RWPE1 (cell line): ENCODE data around the gene ZFX.
"Not testable (repeated sequence)": the region's sequence is repeated elsewhere in the genome, so short reads cannot be mapped to it uniquely, and the experiment has no call there.

Source experiments
- CTCF ChIA-PET: fragments of 350-600 bp; sonication (Branson Sonifier 250); formaldehyde crosslinking; extraction: SDS; loops from one replicate; lab custom pipeline; 2021; lab: Yijun Ruan, JAX
- POLR2A ChIA-PET: fragments of 400-600 bp; formaldehyde crosslinking; extraction: SDS; loops from one replicate; lab custom pipeline; 2020; ENCODE audit warnings: antibody characterized with exemption; ENCODE audit not compliant: low non-redundant PET; lab: Yijun Ruan, JAX
- DNase-seq: peaks from one replicate; pipeline ENCODE4 v3.0.0; 2012; ENCODE audit warnings: low spot score
- H3K27ac ChIP-seq: fragments of 450-650 bp; 2 replicates; pipeline ENCODE4 v1.5.1; 2017
- CTCF ChIP-seq: fragments of 450-650 bp; conservative IDR thresholded peaks from 2 replicates; pipeline ENCODE4 v1.5.1; 2017; ENCODE audit warnings: low read depth, mild to moderate bottlenecking

The ZFX gene

GRCh38 chrX:24125028-24125612 lies 24.4 kb upstream of the ZFX start:
- ChIA-PET POLR2A (no interaction called here), CTCF (no interaction called here)
- DNase-seq: no peak
- H3K27ac ChIP-seq: no peak overlapping the region
- no peak for TF ChIP-seq CTCF

- no peak overlapping the region for H3K27ac ChIP-seq
- no peak for TF ChIP-seq CTCF
- CTCF ChIA-PET: no interaction called here
- POLR2A ChIA-PET: no interaction called here
- DNase-seq: no peak
Observed at GRCh38 chrX:24131476-24131875, 18.1 kb upstream of the ZFX start.

GRCh38 chrX:24133312-24133711 lies 16.2 kb upstream of the ZFX start:
- CTCF ChIA-PET: no interaction called here
- no peak overlapping the region for H3K27ac ChIP-seq
- no peak for TF ChIP-seq CTCF

GRCh38 chrX:24135768-24136167 lies 13.8 kb upstream of the ZFX start:
- H3K27ac ChIP-seq, POLR2A ChIA-PET, CTCF ChIA-PET, DNase-seq: not testable (repeated sequence)

More at GRCh38 chrX:24133312-24133711, 16.2 kb upstream of the ZFX start:
- no peak for DNase-seq
- POLR2A ChIA-PET: no interaction called here

- CTCF ChIA-PET: no interaction called here
- POLR2A ChIA-PET: no interaction called here
- no peak overlapping the region for H3K27ac ChIP-seq
- DNase-seq: no peak
- TF ChIP-seq CTCF: no peak
Observed at GRCh38 chrX:24137192-24137591, 12.3 kb upstream of the ZFX start.

- POLR2A ChIA-PET, H3K27ac ChIP-seq, CTCF ChIA-PET: not testable (repeated sequence)
Observed at GRCh38 chrX:24143982-24144381, 5.5 kb upstream of the ZFX start.

GRCh38 chrX:24144528-24144927 lies 5.0 kb upstream of the ZFX start:
- no peak overlapping the region for H3K27ac ChIP-seq
- no peak for DNase-seq
- CTCF ChIA-PET: interaction anchor here (0.8 kb wide), 1 partner anchor 35 kb away, joined by 3 read pairs; no protein-coding TSS in a partner anchor
- POLR2A ChIA-PET: no interaction called here
- no peak for TF ChIP-seq CTCF

More at GRCh38 chrX:24143982-24144381, 5.5 kb upstream of the ZFX start:
- not testable (repeated sequence) for DNase-seq
